Limb (tissue), 2 donors: Measurements from ENCODE around the gene KLK8.

Source experiments
- DNase-seq, 2 donors: peaks; one replicate each; pipeline ENCODE4 v3.0.0-alpha.2; 2016; ENCODE audit errors: extremely low spot score in 2 of 2

KLK8 gene

GRCh38 chr19:50952910-50953309 lies 48.5 kb downstream of the KLK8 start, which contains the start of gene KLK5:
TSS of gene KLK5 (minus strand) at chr19:50953038. CDS start at chr19:50952657, 381 bp downstream.
- DNase-seq = no peak

GRCh38 chr19:50949861-50950260 lies 51.5 kb downstream of the KLK8 start:
- no peak for DNase-seq

GRCh38 chr19:50947123-50947522 lies 54.3 kb downstream of the KLK8 start:
- no peak for DNase-seq
